ENCODE results near the gene TRNT1. TPM values are rescaled to one million over a fixed set of nuclear protein-coding genes. Genes with fewer than 3 reads are reported as not detected.

Gene TRNT1
- polyA plus RNA-seq, 1 donor from 2014 or later, result 28.5 TPM

DNA sequence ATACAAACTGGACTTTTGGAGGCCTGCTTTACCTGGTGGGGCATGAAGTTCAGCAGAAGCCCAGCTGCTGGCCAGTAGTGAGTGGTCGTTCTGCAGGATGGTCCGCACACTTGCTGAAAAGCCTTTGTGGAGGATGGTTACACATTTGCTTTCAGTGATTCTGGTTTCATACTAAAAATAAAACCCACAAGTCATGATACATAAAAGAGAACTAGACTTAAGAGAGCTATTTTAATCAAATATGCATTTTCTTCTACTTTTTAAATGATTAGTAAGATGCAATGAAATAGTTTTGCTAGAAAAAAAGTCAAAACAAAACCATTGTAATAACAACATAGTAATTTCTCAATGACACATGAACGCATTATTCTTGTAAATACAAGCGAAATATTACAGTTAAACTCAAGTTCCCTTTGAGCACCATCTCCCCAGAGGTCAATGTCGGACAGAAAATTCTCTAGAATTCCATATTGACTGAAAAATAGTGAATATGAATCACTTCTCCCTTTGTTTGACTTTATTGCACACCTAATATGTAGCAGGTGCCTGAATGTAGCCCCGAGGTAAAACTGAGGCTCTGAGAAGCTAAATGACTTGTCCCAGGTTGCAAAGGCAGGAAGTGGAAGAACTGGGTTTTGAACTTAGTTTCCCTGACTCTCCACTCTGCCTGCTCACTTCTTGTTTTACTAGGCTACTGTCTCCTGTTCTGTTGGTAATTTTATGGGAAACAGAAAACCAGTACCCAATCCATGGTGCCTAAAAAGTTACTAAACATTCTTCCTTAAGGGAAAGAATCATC, 24.9 kb upstream of the TRNT1 start:
- Histone ChIP-seq H4K20me1 (ENCODE audit: insufficient read depth) (no peaks in the 10 kb centered on the region), H3K27ac (ENCODE audit: low read length) (no peak overlapping the region), H3K4me2 (ENCODE audit: low read length) (no peak overlapping the region), H3K27me3 (ENCODE audit: insufficient read depth, low read depth, low read length) (no peaks in the 10 kb centered on the region), H3K4me3 (ENCODE audit: low read length) (no peak overlapping the region), H3F3A (ENCODE audit: insufficient read depth, low read length, poor library complexity, severe bottlenecking) (no peaks in the 10 kb centered on the region), H2AFZ (ENCODE audit: low read depth, low read length) (no peak overlapping the region), H3K9ac (ENCODE audit: low read length) (no peak overlapping the region), H3K9me2 (ENCODE audit: insufficient read depth, low read length) (no peaks in the 10 kb centered on the region), H3K9me3 (ENCODE audit: low read length) (no peaks in the 10 kb centered on the region), H3K79me2 (replicated peaks; ENCODE audit: insufficient read depth, low read length) (no peaks in the 10 kb centered on the region), H3K36me3 (ENCODE audit: insufficient read depth, low read length) (no peaks in the 10 kb centered on the region)
- TF ChIP-seq MXI1 (conservative IDR thresholded peaks at IDR 0.05; ENCODE audit: poor library complexity, severe bottlenecking) (no peak), EZH2 (IDR thresholded peaks at IDR 0.05; ENCODE audit: borderline replicate concordance, insufficient read depth, low read length, poor library complexity, severe bottlenecking) (no peak), RAD21 (conservative IDR thresholded peaks at IDR 0.05) (no peak), TAF1 (IDR thresholded peaks at IDR 0.05; ENCODE audit: low read depth) (no peak), EP300 (conservative IDR thresholded peaks at IDR 0.05; ENCODE audit: poor library complexity, severe bottlenecking) (no peak), POLR2AphosphoS5 (IDR thresholded peaks at IDR 0.05) (no peak), SMC3 (conservative IDR thresholded peaks at IDR 0.05; ENCODE audit: poor library complexity) (no peak)
- TF ChIP-seq, protein P1, sequence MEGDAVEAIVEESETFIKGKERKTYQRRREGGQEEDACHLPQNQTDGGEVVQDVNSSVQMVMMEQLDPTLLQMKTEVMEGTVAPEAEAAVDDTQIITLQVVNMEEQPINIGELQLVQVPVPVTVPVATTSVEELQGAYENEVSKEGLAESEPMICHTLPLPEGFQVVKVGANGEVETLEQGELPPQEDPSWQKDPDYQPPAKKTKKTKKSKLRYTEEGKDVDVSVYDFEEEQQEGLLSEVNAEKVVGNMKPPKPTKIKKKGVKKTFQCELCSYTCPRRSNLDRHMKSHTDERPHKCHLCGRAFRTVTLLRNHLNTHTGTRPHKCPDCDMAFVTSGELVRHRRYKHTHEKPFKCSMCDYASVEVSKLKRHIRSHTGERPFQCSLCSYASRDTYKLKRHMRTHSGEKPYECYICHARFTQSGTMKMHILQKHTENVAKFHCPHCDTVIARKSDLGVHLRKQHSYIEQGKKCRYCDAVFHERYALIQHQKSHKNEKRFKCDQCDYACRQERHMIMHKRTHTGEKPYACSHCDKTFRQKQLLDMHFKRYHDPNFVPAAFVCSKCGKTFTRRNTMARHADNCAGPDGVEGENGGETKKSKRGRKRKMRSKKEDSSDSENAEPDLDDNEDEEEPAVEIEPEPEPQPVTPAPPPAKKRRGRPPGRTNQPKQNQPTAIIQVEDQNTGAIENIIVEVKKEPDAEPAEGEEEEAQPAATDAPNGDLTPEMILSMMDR (IDR thresholded peaks at IDR 0.05; ENCODE audit: poor library complexity, severe bottlenecking), result no peak
- TF ChIP-seq, protein P2, sequence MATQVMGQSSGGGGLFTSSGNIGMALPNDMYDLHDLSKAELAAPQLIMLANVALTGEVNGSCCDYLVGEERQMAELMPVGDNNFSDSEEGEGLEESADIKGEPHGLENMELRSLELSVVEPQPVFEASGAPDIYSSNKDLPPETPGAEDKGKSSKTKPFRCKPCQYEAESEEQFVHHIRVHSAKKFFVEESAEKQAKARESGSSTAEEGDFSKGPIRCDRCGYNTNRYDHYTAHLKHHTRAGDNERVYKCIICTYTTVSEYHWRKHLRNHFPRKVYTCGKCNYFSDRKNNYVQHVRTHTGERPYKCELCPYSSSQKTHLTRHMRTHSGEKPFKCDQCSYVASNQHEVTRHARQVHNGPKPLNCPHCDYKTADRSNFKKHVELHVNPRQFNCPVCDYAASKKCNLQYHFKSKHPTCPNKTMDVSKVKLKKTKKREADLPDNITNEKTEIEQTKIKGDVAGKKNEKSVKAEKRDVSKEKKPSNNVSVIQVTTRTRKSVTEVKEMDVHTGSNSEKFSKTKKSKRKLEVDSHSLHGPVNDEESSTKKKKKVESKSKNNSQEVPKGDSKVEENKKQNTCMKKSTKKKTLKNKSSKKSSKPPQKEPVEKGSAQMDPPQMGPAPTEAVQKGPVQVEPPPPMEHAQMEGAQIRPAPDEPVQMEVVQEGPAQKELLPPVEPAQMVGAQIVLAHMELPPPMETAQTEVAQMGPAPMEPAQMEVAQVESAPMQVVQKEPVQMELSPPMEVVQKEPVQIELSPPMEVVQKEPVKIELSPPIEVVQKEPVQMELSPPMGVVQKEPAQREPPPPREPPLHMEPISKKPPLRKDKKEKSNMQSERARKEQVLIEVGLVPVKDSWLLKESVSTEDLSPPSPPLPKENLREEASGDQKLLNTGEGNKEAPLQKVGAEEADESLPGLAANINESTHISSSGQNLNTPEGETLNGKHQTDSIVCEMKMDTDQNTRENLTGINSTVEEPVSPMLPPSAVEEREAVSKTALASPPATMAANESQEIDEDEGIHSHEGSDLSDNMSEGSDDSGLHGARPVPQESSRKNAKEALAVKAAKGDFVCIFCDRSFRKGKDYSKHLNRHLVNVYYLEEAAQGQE (IDR thresholded peaks at IDR 0.05; ENCODE audit: borderline replicate concordance), result no peak

DNA sequence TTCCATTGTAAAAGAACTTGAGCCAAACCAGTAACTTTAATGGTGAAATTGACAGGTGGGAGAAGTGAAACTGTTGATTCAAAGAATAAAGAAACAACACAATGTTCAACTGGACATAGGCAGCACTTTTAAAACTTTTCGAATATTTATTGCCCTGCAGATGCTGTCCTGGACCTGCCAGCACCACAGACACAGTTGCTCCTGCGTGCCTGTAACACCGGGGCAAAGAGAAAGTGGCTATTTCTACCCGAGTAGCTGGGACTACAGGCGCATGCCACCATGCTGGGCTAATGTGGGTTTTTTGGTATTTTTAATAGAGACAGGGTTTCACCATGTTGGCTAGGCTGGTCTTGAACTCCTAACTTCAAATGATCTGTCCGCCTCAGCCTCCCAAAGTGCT, 24.0 kb upstream of the TRNT1 start:
- H3K79me2 ChIP-seq (replicated peaks; ENCODE audit: insufficient read depth, low read length), result no peaks in the 10 kb centered on the region
- no peaks in the 10 kb centered on the region for H4K20me1 ChIP-seq (ENCODE audit: insufficient read depth)
- H3K9me2 ChIP-seq (ENCODE audit: insufficient read depth, low read length), result no peaks in the 10 kb centered on the region
- H3K4me2 ChIP-seq (ENCODE audit: low read length), result no peak overlapping the region
- H3F3A ChIP-seq (ENCODE audit: insufficient read depth, low read length, poor library complexity, severe bottlenecking), result no peaks in the 10 kb centered on the region
- no peaks in the 10 kb centered on the region for H3K36me3 ChIP-seq (ENCODE audit: insufficient read depth, low read length)
- H3K9ac ChIP-seq (ENCODE audit: low read length), result no peak overlapping the region
- H3K4me3 ChIP-seq (ENCODE audit: low read length), result no peak overlapping the region
- H3K27ac ChIP-seq (ENCODE audit: low read length), result no peak overlapping the region
- no peak overlapping the region for H2AFZ ChIP-seq (ENCODE audit: low read depth, low read length)
- TF ChIP-seq MXI1 (conservative IDR thresholded peaks at IDR 0.05; ENCODE audit: poor library complexity, severe bottlenecking), result no peak
- TF ChIP-seq EZH2 (IDR thresholded peaks at IDR 0.05; ENCODE audit: borderline replicate concordance, insufficient read depth, low read length, poor library complexity, severe bottlenecking), result no peak
- TF ChIP-seq POLR2AphosphoS5 (IDR thresholded peaks at IDR 0.05), result no peak
- TF ChIP-seq EP300 (conservative IDR thresholded peaks at IDR 0.05; ENCODE audit: poor library complexity, severe bottlenecking), result no peak
- TF ChIP-seq TAF1 (IDR thresholded peaks at IDR 0.05; ENCODE audit: low read depth), result no peak
- TF ChIP-seq SMC3 (conservative IDR thresholded peaks at IDR 0.05; ENCODE audit: poor library complexity), result no peak
- TF ChIP-seq, protein P1 (IDR thresholded peaks at IDR 0.05; ENCODE audit: poor library complexity, severe bottlenecking), result no peak
- no peak for TF ChIP-seq RAD21 (conservative IDR thresholded peaks at IDR 0.05)
- TF ChIP-seq, protein P2 (IDR thresholded peaks at IDR 0.05; ENCODE audit: borderline replicate concordance), result no peak
- H3K27me3 ChIP-seq (ENCODE audit: insufficient read depth, low read depth, low read length), result no peaks in the 10 kb centered on the region
- H3K9me3 ChIP-seq (ENCODE audit: low read length), result no peaks in the 10 kb centered on the region

All from neural cell (in vitro differentiated cells).